Activated CD8-positive, alpha-beta memory T cell treated with anti-CD3 and anti-CD28 coated beads, Interleukin-2, amount 50 U/mL, for 1 hour (primary cell): ENCODE data around the gene AMER3.

Experiments used
- DNase-seq: peaks from one replicate; pipeline ENCODE4 v3.0.0-alpha.2; 2020; ENCODE audit errors: extremely low read depth

The AMER3 gene

GRCh38 chr2:130785466-130786055 is 30.2 kb downstream of the AMER3 start:
- no peak for DNase-seq

GRCh38 chr2:130786076-130786475 is 30.7 kb downstream of the AMER3 start:
- DNase-seq = no peak

GRCh38 chr2:130787841-130788240 is 32.5 kb downstream of the AMER3 start:
- DNase-seq = no peak

GRCh38 chr2:130790312-130790711 is 35.0 kb downstream of the AMER3 start:
- no peak for DNase-seq

GRCh38 chr2:130790804-130791616 is 35.7 kb downstream of the AMER3 start:
- no peak for DNase-seq

GRCh38 chr2:130791617-130791939 is 36.2 kb downstream of the AMER3 start:
- no peak for DNase-seq

- DNase-seq = no peak
Measured at GRCh38 chr2:130795431-130795830, 40.1 kb downstream of the AMER3 start.

- no peak for DNase-seq
Measured at GRCh38 chr2:130796290-130796689, 41.0 kb downstream of the AMER3 start.

GRCh38 chr2:130797493-130798435 is 42.4 kb downstream of the AMER3 start:
- peak; percentile 76 for DNase-seq

GRCh38 chr2:130798472-130799218 is 43.3 kb downstream of the AMER3 start:
- DNase-seq = no peak

GRCh38 chr2:130799295-130799694 is 44.0 kb downstream of the AMER3 start:
- no peak for DNase-seq

GRCh38 chr2:130805613-130806012 is 50.3 kb downstream of the AMER3 start:
- no peak for DNase-seq

GRCh38 chr2:130806370-130806769 is 51.0 kb downstream of the AMER3 start:
- DNase-seq = no peak

- no peak for DNase-seq
Measured at GRCh38 chr2:130807659-130808385, 52.5 kb downstream of the AMER3 start.

- no peak for DNase-seq
Measured at GRCh38 chr2:130808482-130809268, 53.3 kb downstream of the AMER3 start.

GRCh38 chr2:130810490-130810889 is 55.1 kb downstream of the AMER3 start:
- no peak for DNase-seq

GRCh38 chr2:130813722-130814121 is 58.4 kb downstream of the AMER3 start:
- DNase-seq = no peak

GRCh38 chr2:130814931-130815680 is 59.8 kb downstream of the AMER3 start:
- no peak for DNase-seq
